ENCODE measurements around the gene IGFBP2. TPM values are rescaled to one million over a fixed set of nuclear protein-coding genes. Genes with fewer than 3 reads are reported as not detected.

IGFBP2 gene
- total and polyA plus RNA-seq, 2 donors (not counting 1 experiment from before 2014, with no cell fraction given), result not detected

- Mint-ChIP-seq H3K27ac (no peak overlapping the region), H3K27me3 (peaks cover 37% of the 10 kb centered on the region), H3K9me3 (ENCODE audit: insufficient read depth) (no peaks in the 10 kb centered on the region), H3K4me3 (no peak overlapping the region), H3K4me1 (no peaks in the 10 kb centered on the region)
- no peak for DNase-seq
- Histone ChIP-seq H4K20me1 (ENCODE audit: control insufficient read depth, insufficient read depth, low read length, poor library complexity, severe bottlenecking) (no peaks in the 10 kb centered on the region), H3K4me3 (ENCODE audit: control extremely low read depth in 1 of 5, extremely low read depth in 1 of 5, insufficient read depth in 1 of 5, low read depth in 2 of 5, low read length in 4 of 5) (no peak overlapping the region), H3K79me2 (ENCODE audit: control insufficient read depth, insufficient read depth, low read length) (no peaks in the 10 kb centered on the region), H3K9ac (ENCODE audit: low read length) (no peak overlapping the region), H3K27me3 (replicated peaks in 1 of 4; ENCODE audit: control extremely low read depth in 1 of 4, control insufficient read depth in 3 of 4, insufficient read depth in 4 of 4, low read length in 3 of 4) (peaks cover 0 to 5% (median 0%) of the 10 kb centered on the region in 4 experiments), H3K27ac (ENCODE audit: low read length in 2 of 2) (no peak overlapping the region), H2AFZ (ENCODE audit: insufficient read depth, low read depth, low read length, poor library complexity, severe bottlenecking) (no peak overlapping the region), H3K9me3 (ENCODE audit: control extremely low read depth in 1 of 3, control insufficient read depth in 2 of 3, insufficient read depth in 1 of 3, low read length in 2 of 3) (peaks cover 0 to 2% (median 0%) of the 10 kb centered on the region in 3 donors), H3K4me2 (replicated peaks; ENCODE audit: low read depth, low read length, poor library complexity, severe bottlenecking) (no peak overlapping the region), H3K4me1 (ENCODE audit: control insufficient read depth in 2 of 2, insufficient read depth in 2 of 2, low read length in 2 of 2) (no peaks in the 10 kb centered on the region), H3K36me3 (replicated peaks in 1 of 2; ENCODE audit: control extremely low read depth in 1 of 2, control insufficient read depth in 1 of 2, extremely low read depth in 1 of 2, insufficient read depth in 2 of 2, low read length in 1 of 2) (no peaks in the 10 kb centered on the region)
- 68% methylated on average over 7 of the region's 10 CpGs for WGBS (ENCODE audit: insufficient coverage)
- CTCF ChIA-PET, result no interaction called here
- POLR2A ChIA-PET, result no interaction called here
- ATAC-seq (ENCODE audit: low read depth), result no peak
- intact Hi-C loops (cut with micrococcal nuclease), result no loop called here
- TF ChIP-seq EZH2 (IDR thresholded peaks at IDR 0.05; ENCODE audit: borderline replicate concordance, insufficient read depth, low read depth, low read length, poor library complexity, severe bottlenecking), result no peak
- TF ChIP-seq CTCF (IDR thresholded peaks at IDR 0.05), result no peak
Observed at GRCh38 chr2:216588861-216589710, 44.1 kb upstream of the IGFBP2 start.

- DNase-seq (no peak), ATAC-seq (ENCODE audit: low read depth) (no peak)
- peaks cover 31% of the 10 kb centered on the region for H3K27me3 Mint-ChIP-seq
- intact Hi-C loops (cut with micrococcal nuclease), result no loop called here
- Histone ChIP-seq H3K36me3 (replicated peaks in 1 of 2; ENCODE audit: control extremely low read depth in 1 of 2, control insufficient read depth in 1 of 2, extremely low read depth in 1 of 2, insufficient read depth in 2 of 2, low read length in 1 of 2) (no peaks in the 10 kb centered on the region), H3K9me3 (ENCODE audit: control extremely low read depth in 1 of 3, control insufficient read depth in 2 of 3, insufficient read depth in 1 of 3, low read length in 2 of 3) (peaks cover 0 to 2% (median 0%) of the 10 kb centered on the region in 3 donors), H3K27me3 (replicated peaks in 1 of 4; ENCODE audit: control extremely low read depth in 1 of 4, control insufficient read depth in 3 of 4, insufficient read depth in 4 of 4, low read length in 3 of 4) (peaks cover 0 to 6% (median 0%) of the 10 kb centered on the region in 4 experiments), H3K4me1 (ENCODE audit: control insufficient read depth in 2 of 2, insufficient read depth in 2 of 2, low read length in 2 of 2) (no peaks in the 10 kb centered on the region), H3K4me2 (replicated peaks; ENCODE audit: low read depth, low read length, poor library complexity, severe bottlenecking) (no peak overlapping the region), H3K27ac (ENCODE audit: low read length in 2 of 2) (no peak overlapping the region), H4K20me1 (ENCODE audit: control insufficient read depth, insufficient read depth, low read length, poor library complexity, severe bottlenecking) (no peaks in the 10 kb centered on the region), H3K9ac (ENCODE audit: low read length) (no peak overlapping the region), H3K4me3 (ENCODE audit: control extremely low read depth in 1 of 5, extremely low read depth in 1 of 5, insufficient read depth in 1 of 5, low read depth in 2 of 5, low read length in 4 of 5) (no peak overlapping the region), H2AFZ (ENCODE audit: insufficient read depth, low read depth, low read length, poor library complexity, severe bottlenecking) (no peak overlapping the region), H3K79me2 (ENCODE audit: control insufficient read depth, insufficient read depth, low read length) (no peaks in the 10 kb centered on the region)
- no peak for TF ChIP-seq CTCF (IDR thresholded peaks at IDR 0.05)
- no peak for TF ChIP-seq EZH2 (IDR thresholded peaks at IDR 0.05; ENCODE audit: borderline replicate concordance, insufficient read depth, low read depth, low read length, poor library complexity, severe bottlenecking)
- 100% methylated on average over 1 of the region's 1 CpG for WGBS (ENCODE audit: insufficient coverage)
- CTCF ChIA-PET, result no interaction called here
- no peak overlapping the region for H3K4me3 Mint-ChIP-seq
- no peaks in the 10 kb centered on the region for H3K4me1 Mint-ChIP-seq
- POLR2A ChIA-PET, result no interaction called here
- H3K27ac Mint-ChIP-seq, result no peak overlapping the region
- no peaks in the 10 kb centered on the region for H3K9me3 Mint-ChIP-seq (ENCODE audit: insufficient read depth)
Observed at GRCh38 chr2:216589791-216590190, 43.4 kb upstream of the IGFBP2 start.
